A549 (cell line): ENCODE measurements around the gene SCT. TPM values are rescaled to one million over a fixed set of nuclear protein-coding genes. Genes with fewer than 3 reads are reported as not detected.

Experiments used
- ATAC-seq, 2 experiments: fragments of 200-7000 bp in 1 of 2; fragments of >200 bp in 1 of 2; cut with Nextera tagmentation in 1 of 2; cut with Tn5 transposase in 1 of 2; 3 replicates each; pipeline versions ENCODE4 v1.8.0 to v1.9.1; 2018 to 2020; ENCODE audit warnings: mild to moderate bottlenecking in 1 of 2, moderate library complexity in 1 of 2
- CTCF ChIA-PET: fragments of 300-600 bp; sonication (Branson Sonifier 250); formaldehyde crosslinking; extraction: SDS; loops from one replicate; lab custom pipeline; 2021; ENCODE audit warnings: antibody characterized with exemption, inconsistent platforms; lab: Yijun Ruan, JAX
- POLR2A ChIA-PET: fragments of 350-600 bp; formaldehyde crosslinking; extraction: SDS; loops from one replicate; lab custom pipeline; 2021; ENCODE audit warnings: antibody characterized with exemption, inconsistent platforms; lab: Yijun Ruan, JAX
- DNase-seq, 2 experiments: peaks; one replicate each; pipeline versions ENCODE4 v3.0.0 to v3.0.0-alpha.2; 2011 to 2016; ENCODE audit warnings: low read depth in 1 of 2, low spot score in 1 of 2
- FAIRE-seq: peaks from 2 replicates; lab custom pipeline; 2011; peaks lifted over from hg19 to GRCh38; lab: Jason Lieb, UNC
- H3K27ac ChIP-seq, 2 experiments: fragments of >200 bp; sonication (Bioruptor Twin); formaldehyde crosslinking; 3 replicates each; pipeline ENCODE4 v1.5.1; 2016 to 2017
- H3K4me1 ChIP-seq: fragments of >200 bp; sonication (Bioruptor Twin); formaldehyde crosslinking; 3 replicates; pipeline ENCODE4 v1.6.1; 2016
- H3K4me2 ChIP-seq: fragments of >200 bp; sonication (Bioruptor Twin); formaldehyde crosslinking; 3 replicates; pipeline ENCODE4 v1.6.1; 2016
- H3K4me3 ChIP-seq: fragments of >200 bp; sonication (Bioruptor Twin); formaldehyde crosslinking; 3 replicates; pipeline ENCODE4 v1.5.1; 2016
- H3K9me3 ChIP-seq: fragments of >200 bp; sonication (Bioruptor Twin); formaldehyde crosslinking; 3 replicates; pipeline ENCODE4 v1.6.1; 2016
- BCL3 ChIP-seq: fragments of >200 bp; sonication (Bioruptor Twin); formaldehyde crosslinking; IDR thresholded peaks from 3 replicates; pipeline ENCODE4 v1.6.1; 2016
- BHLHE40 ChIP-seq: IDR thresholded peaks from 2 replicates; pipeline ENCODE4 v1.6.1; 2012; ENCODE audit warnings: low read depth, low read length, inconsistent platforms
- CBX8 ChIP-seq: fragments of 200-600 bp; sonication (generic); IDR thresholded peaks from 2 replicates; pipeline ENCODE4 v1.6.1; 2016
- CEBPB ChIP-seq, 2 experiments: fragments of >200 bp in 1 of 2; sonication (Bioruptor Twin) in 1 of 2; formaldehyde crosslinking in 1 of 2; IDR thresholded peaks; 2 replicates each; pipeline ENCODE4 v1.6.1; 2012 to 2016
- CHD2 ChIP-seq: fragments of 150-350 bp; IDR thresholded peaks from 2 replicates; pipeline ENCODE4 v1.6.1; 2014; ENCODE audit warnings: low read length; ENCODE audit not compliant: partially characterized antibody
- E2F6 ChIP-seq: IDR thresholded peaks from 2 replicates; pipeline ENCODE4 v1.6.1; 2012; ENCODE audit warnings: low read depth, borderline replicate concordance
- EHF ChIP-seq: fragments of 250-450 bp; sonication (Bioruptor Pico); IDR thresholded peaks from 2 replicates; pipeline ENCODE4 v1.5.0; 2020; ENCODE audit warnings: mild to moderate bottlenecking
- EHMT2 ChIP-seq: fragments of 200-600 bp; sonication (generic); IDR thresholded peaks from 2 replicates; pipeline ENCODE4 v1.6.1; 2016; ENCODE audit warnings: antibody characterized with exemption, low read depth, mild to moderate bottlenecking, moderate library complexity
- FOXS1 ChIP-seq: fragments of 250-450 bp; sonication (Bioruptor Pico); IDR thresholded peaks from 2 replicates; pipeline ENCODE4 v1.5.0; 2020; ENCODE audit warnings: mild to moderate bottlenecking, moderate library complexity
- HES2 ChIP-seq: fragments of >200 bp; sonication (Bioruptor Twin); formaldehyde crosslinking; IDR thresholded peaks from 2 replicates; pipeline ENCODE4 v1.6.1; 2016
- HOXA7 ChIP-seq: fragments of 250-450 bp; sonication (Bioruptor Pico); IDR thresholded peaks from 2 replicates; pipeline ENCODE4 v1.5.0; 2020; ENCODE audit warnings: mild to moderate bottlenecking, moderate library complexity
- JUN ChIP-seq, 2 experiments: fragments of >200 bp; sonication (Bioruptor Twin); formaldehyde crosslinking; IDR thresholded peaks; 2 replicates in 1 of 2; 3 replicates in 1 of 2; pipeline ENCODE4 v1.6.1; 2016 to 2017
- JUNB ChIP-seq: fragments of >200 bp; sonication (Bioruptor Twin); formaldehyde crosslinking; IDR thresholded peaks from 2 replicates; pipeline ENCODE4 v1.6.1; 2016
- KDM1A ChIP-seq: fragments of 200-600 bp; sonication (generic); IDR thresholded peaks from 2 replicates; pipeline ENCODE4 v1.6.1; 2016; ENCODE audit warnings: low read depth, mild to moderate bottlenecking
- MAFK ChIP-seq: fragments of 450-650 bp; IDR thresholded peaks from 2 replicates; pipeline ENCODE4 v1.6.1; 2014; ENCODE audit not compliant: partially characterized antibody
- MAX ChIP-seq: IDR thresholded peaks from 2 replicates; pipeline ENCODE4 v1.6.1; 2012
- NFE2L2 ChIP-seq: fragments of 150-350 bp; conservative IDR thresholded peaks from 2 replicates; pipeline ENCODE4 v1.6.1; 2014; ENCODE audit warnings: low read length
- NPAS2 ChIP-seq: fragments of 250-450 bp; sonication (Bioruptor Pico); IDR thresholded peaks from 2 replicates; pipeline ENCODE4 v1.8.0; 2022; ENCODE audit warnings: mild to moderate bottlenecking, moderate library complexity, borderline replicate concordance
- PBX3 ChIP-seq: IDR thresholded peaks from 2 replicates; pipeline ENCODE4 v1.6.1; 2012
- POLR2AphosphoS2 ChIP-seq: conservative IDR thresholded peaks from 2 replicates; pipeline ENCODE4 v1.6.1; 2012; ENCODE audit warnings: low read length, improper control_type of control experiment, inconsistent platforms
- RAD21 ChIP-seq, 2 experiments: fragments of >200 bp in 1 of 2; sonication (Bioruptor Twin) in 1 of 2; formaldehyde crosslinking in 1 of 2; IDR thresholded peaks in 1 of 2; conservative IDR thresholded peaks in 1 of 2; 2 replicates in 1 of 2; 3 replicates in 1 of 2; pipeline ENCODE4 v1.6.1; 2012 to 2018; ENCODE audit warnings: inconsistent platforms in 1 of 2
- RCOR1 ChIP-seq: fragments of 150-350 bp; IDR thresholded peaks from 2 replicates; pipeline ENCODE4 v1.6.1; 2014; ENCODE audit warnings: antibody characterized with exemption, low read length, low read depth
- RFX5 ChIP-seq: fragments of 450-650 bp; IDR thresholded peaks from 2 replicates; pipeline ENCODE4 v1.7.1; 2014; ENCODE audit warnings: antibody characterized with exemption, mild to moderate bottlenecking, moderate library complexity
- TP53 ChIP-seq: fragments of 250-450 bp; sonication (Bioruptor Pico); IDR thresholded peaks from 2 replicates; pipeline ENCODE4 v1.5.0; 2021; ENCODE audit warnings: mild to moderate bottlenecking, moderate library complexity
- ZFP36 ChIP-seq: fragments of 450-650 bp; IDR thresholded peaks from 2 replicates; pipeline ENCODE4 v1.6.1; 2014; ENCODE audit warnings: borderline replicate concordance; ENCODE audit not compliant: partially characterized antibody
- WGBS: methylation state at CpG from one replicate; pipeline ENCODE4 v1.1.6; 2017; ENCODE audit errors: missing lambda C conversion rate; 5-methylcytosine and 5-hydroxymethylcytosine counted together
- polyA plus RNA-seq, 4 experiments: library from polyadenylated mRNA; depleted of rRNA in 3 of 4; stranded (reverse); fragments of >200 nt; fragmentation: RNase III in 1 of 4; extraction: RNeasy Plus Mini Kit Qiagen cat#74134 plus additional on column Dnase treatment in 1 of 4; gene quantifications; 2 replicates in 3 of 4; 3 replicates in 1 of 4; pipeline ENCODE4 v1.2.3, GENCODE V29; 2011 to 2017

Gene SCT
- polyA plus RNA-seq, 2 of the 4 experiments (the other 2 are of a cell fraction): not detected

- FAIRE-seq: no peak
- CTCF ChIA-PET: interaction anchor here (0.6 to 4.2 kb wide), 8 partner anchors 11 to 69 kb away, joined by 3 to 39 read pairs (median 5); partner anchors contain the start of gene TMEM80
Measured at GRCh38 chr11:660681-661444, 33.9 kb upstream of the SCT start.

GRCh38 chr11:660281-660680 is 33.3 kb upstream of the SCT start:
- Histone ChIP-seq H3K4me2 (no peak overlapping the region), H3K9me3 (no peaks in the 10 kb centered on the region), H3K4me1 (peaks cover 8% of the 10 kb centered on the region), H3K27ac (no peak overlapping the region)
- POLR2A ChIA-PET: no interaction called here
- ATAC-seq: no peak
- CTCF ChIA-PET: interaction anchor here (1.1 to 4.2 kb wide), 5 partner anchors 12 to 69 kb away, joined by 3 to 39 read pairs (median 26); partner anchors contain the start of gene TMEM80
- 91% methylated on average over 13 of the region's 19 CpGs for WGBS
- TF ChIP-seq JUN (IDR thresholded peaks at IDR 0.05): no peak
- no peak for TF ChIP-seq KDM1A
- TF ChIP-seq CBX8: no peak
- TF ChIP-seq BHLHE40: no peak
- no peak for TF ChIP-seq BCL3
- TF ChIP-seq PBX3: no peak
- TF ChIP-seq JUNB: no peak
- no peak for TF ChIP-seq CEBPB (IDR thresholded peaks at IDR 0.05)
- TF ChIP-seq HES2: no peak
- no peak for TF ChIP-seq NPAS2 (CRISPR knock-in tag)
- no peak for TF ChIP-seq ZFP36
- TF ChIP-seq, all 56 proteins: peak for 0
- FAIRE-seq (no peak), DNase-seq (no peak)
- H3K4me3 ChIP-seq: no peak overlapping the region

More at GRCh38 chr11:660681-661444, 33.9 kb upstream of the SCT start:
- 96% methylated on average over 19 of the region's 19 CpGs for WGBS
- Histone ChIP-seq H3K27ac (no peak overlapping the region), H3K4me2 (no peak overlapping the region), H3K9me3 (no peaks in the 10 kb centered on the region), H3K4me1 (peaks cover 6% of the 10 kb centered on the region; the same call in 2 of the 3 replicates), H3K4me3 (no peak overlapping the region)
- POLR2A ChIA-PET: no interaction called here
- no peak for TF ChIP-seq E2F6
- TF ChIP-seq CHD2: no peak
- TF ChIP-seq FOXS1: no peak
- no peak for TF ChIP-seq MAX
- no peak for TF ChIP-seq RCOR1
- TF ChIP-seq TP53 (CRISPR knock-in tag): no peak
- no peak for TF ChIP-seq POLR2AphosphoS2
- TF ChIP-seq MAFK: no peak
- no peak for TF ChIP-seq HOXA7 (CRISPR knock-in tag)
- TF ChIP-seq NFE2L2: no peak
- no peak for TF ChIP-seq RAD21 (conservative IDR thresholded peaks at IDR 0.05 in 1 of 2, IDR thresholded peaks at IDR 0.05 in 1 of 2)
- no peak for TF ChIP-seq EHMT2
- TF ChIP-seq RFX5: no peak
- no peak for TF ChIP-seq EHF (CRISPR knock-in tag)
- no peak for TF ChIP-seq NPAS2 (CRISPR knock-in tag)
- no peak for ATAC-seq
- DNase-seq: no peak
